Skeletal muscle tissue (tissue), 4 donors: ENCODE data around the gene PTPRG. TPM values are rescaled to one million over a fixed set of nuclear protein-coding genes. Genes with fewer than 3 reads are reported as not detected.
"Not testable (repeated sequence)": the region's sequence is repeated elsewhere in the genome, so short reads cannot be mapped to it uniquely, and the experiment has no call there.

Experiments used
- H3K27ac ChIP-seq: one replicate; pipeline ENCODE4 v1.7.0; 2013; ENCODE audit warnings: mild to moderate bottlenecking, low read depth, low read length, inconsistent platforms
- H3K27me3 ChIP-seq, 3 donors: one replicate each; pipeline ENCODE4 v1.7.0; 2013; ENCODE audit warnings: low read length in 3 of 3; ENCODE audit not compliant: control insufficient read depth in 3 of 3, insufficient read depth in 3 of 3
- H3K36me3 ChIP-seq, 3 donors: one replicate each; pipeline ENCODE4 v1.7.0; 2013; ENCODE audit warnings: low read length in 3 of 3; ENCODE audit not compliant: control insufficient read depth in 3 of 3, insufficient read depth in 3 of 3
- H3K4me1 ChIP-seq, 3 donors: one replicate each; pipeline ENCODE4 v1.7.0; 2013; ENCODE audit warnings: low read length in 3 of 3, mild to moderate bottlenecking in 3 of 3; ENCODE audit not compliant: control insufficient read depth in 3 of 3, insufficient read depth in 3 of 3
- H3K4me3 ChIP-seq, 3 donors: one replicate each; pipeline ENCODE4 v1.7.0; 2013; ENCODE audit warnings: low read length in 3 of 3
- H3K9ac ChIP-seq, 3 donors: one replicate each; pipeline ENCODE4 v1.7.0; 2013; ENCODE audit warnings: low read length in 3 of 3, mild to moderate bottlenecking in 3 of 3, moderate library complexity in 2 of 3, low read depth in 1 of 3
- H3K9me3 ChIP-seq, 3 donors: one replicate each; pipeline ENCODE4 v1.7.0; 2013; ENCODE audit warnings: low read length in 3 of 3; ENCODE audit not compliant: control insufficient read depth in 3 of 3
- total RNA-seq: library from RNA; depleted of rRNA; stranded (reverse); fragments of >200 nt; gene quantifications from one replicate; pipeline ENCODE4 v1.2.3, GENCODE V29; 2014
- donor health status: Osteomylitis.

The PTPRG gene
- total RNA-seq, 1 donor from 2014 or later: 48.5 TPM

DNA sequence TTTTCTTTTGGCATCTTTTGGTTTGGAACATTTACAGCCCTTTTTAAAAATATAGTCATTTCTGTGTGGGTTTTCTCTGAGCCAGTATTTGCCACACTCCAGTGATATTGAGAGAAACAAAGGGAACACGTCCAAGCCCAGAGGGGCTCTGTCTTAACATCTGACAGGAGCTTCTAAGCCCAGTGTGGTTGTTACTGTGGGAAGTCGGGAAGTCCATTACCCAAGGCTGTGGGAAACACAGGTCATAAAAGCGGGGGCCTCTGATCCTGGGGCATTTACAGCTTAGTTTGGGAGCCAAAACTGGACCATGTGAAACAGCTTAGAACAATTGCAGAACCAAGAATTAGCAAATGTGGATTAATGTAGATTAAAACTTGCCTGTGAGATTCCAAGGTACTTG, 123.0 kb downstream of the PTPRG start:
- H3K36me3 ChIP-seq: no peaks in the 10 kb centered on the region
- peaks cover 21 to 33% (median 24%) of the 10 kb centered on the region in 3 donors for H3K4me1 ChIP-seq
- H3K27me3 ChIP-seq: no peaks in the 10 kb centered on the region
- H3K9me3 ChIP-seq: no peaks in the 10 kb centered on the region
- H3K9ac ChIP-seq: no peak overlapping the region
- H3K4me3 ChIP-seq: no peak overlapping the region
- H3K27ac ChIP-seq: peak overlapping the region; percentile 49

DNA sequence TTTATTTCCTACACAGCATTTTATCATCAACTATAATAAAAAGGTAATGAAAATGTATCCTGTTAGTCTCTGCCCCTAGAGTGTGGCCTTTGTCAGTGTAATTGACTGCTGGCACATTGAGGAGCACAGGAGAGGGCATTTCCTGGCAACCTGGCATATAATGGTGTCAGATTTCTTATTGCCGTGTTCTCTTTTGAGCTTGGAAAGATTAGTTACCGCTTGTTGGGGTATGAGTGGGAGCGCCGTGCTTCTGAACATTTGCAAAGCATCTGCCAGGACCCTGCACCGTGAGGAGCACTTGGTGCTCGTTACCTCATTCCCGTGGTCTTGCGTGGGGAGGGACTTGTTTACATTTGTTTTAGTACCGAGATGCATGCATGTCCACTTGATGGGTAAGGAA, 124.4 kb downstream of the PTPRG start:
- Histone ChIP-seq H3K4me3 (peak overlapping the region; percentile 25 to 63 (median 29)), H3K4me1 (peaks cover 21 to 33% (median 24%) of the 10 kb centered on the region in 3 donors), H3K27ac (no peak overlapping the region), H3K27me3 (no peaks in the 10 kb centered on the region), H3K9ac (no peak overlapping the region), H3K36me3 (no peaks in the 10 kb centered on the region), H3K9me3 (no peaks in the 10 kb centered on the region)

DNA sequence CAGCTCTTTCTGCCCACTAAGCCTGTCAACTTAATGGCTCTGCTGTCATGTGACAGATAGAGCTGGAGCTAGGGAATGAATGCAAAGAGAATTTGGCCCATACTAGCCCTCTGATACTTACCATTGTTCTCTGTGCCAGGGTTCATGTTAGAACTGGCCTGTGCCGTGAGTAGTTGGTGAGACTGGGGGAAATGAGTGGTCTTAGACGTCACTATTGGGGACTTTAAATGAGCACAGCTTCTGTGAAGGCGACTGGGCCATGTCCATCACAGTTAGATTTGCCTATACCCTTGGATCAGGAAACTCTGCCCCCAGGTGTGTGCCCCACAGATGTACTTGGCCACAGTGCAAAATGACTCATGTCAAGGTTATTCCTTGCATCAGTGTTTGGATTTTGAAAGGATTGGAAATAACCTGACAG, 124.9 kb downstream of the PTPRG start:
- Histone ChIP-seq H3K4me3 (peak overlapping the region in 1 of 3 donors; percentile 29), H3K27ac (no peak overlapping the region), H3K9ac (no peak overlapping the region), H3K36me3 (no peaks in the 10 kb centered on the region), H3K27me3 (no peaks in the 10 kb centered on the region), H3K4me1 (peaks cover 21 to 33% (median 24%) of the 10 kb centered on the region in 3 donors), H3K9me3 (no peaks in the 10 kb centered on the region)

DNA sequence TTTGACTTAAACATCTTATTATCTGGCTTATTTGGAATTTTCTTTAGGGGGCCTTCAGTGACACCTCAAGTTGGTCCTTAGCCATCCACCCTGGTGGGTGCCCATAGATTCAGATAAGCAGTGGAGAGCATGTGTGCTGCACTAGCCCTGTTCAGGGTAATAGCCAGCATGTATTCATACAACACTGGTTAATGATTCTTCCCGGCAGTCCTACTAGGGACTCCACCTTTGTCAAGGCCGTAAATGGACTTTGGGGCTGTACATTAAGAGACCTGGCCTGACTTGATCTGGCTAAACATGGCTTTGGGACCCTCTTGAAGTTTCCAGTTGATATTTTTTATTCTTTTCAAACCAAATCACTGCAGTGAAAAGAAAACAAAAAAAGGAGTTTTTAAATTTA, 125.8 kb downstream of the PTPRG start:
- Histone ChIP-seq H3K36me3 (no peaks in the 10 kb centered on the region), H3K9ac (no peak overlapping the region), H3K27me3 (no peaks in the 10 kb centered on the region), H3K27ac (no peak overlapping the region), H3K4me1 (peaks cover 21 to 33% (median 24%) of the 10 kb centered on the region in 3 donors), H3K4me3 (no peak overlapping the region), H3K9me3 (no peaks in the 10 kb centered on the region)

DNA sequence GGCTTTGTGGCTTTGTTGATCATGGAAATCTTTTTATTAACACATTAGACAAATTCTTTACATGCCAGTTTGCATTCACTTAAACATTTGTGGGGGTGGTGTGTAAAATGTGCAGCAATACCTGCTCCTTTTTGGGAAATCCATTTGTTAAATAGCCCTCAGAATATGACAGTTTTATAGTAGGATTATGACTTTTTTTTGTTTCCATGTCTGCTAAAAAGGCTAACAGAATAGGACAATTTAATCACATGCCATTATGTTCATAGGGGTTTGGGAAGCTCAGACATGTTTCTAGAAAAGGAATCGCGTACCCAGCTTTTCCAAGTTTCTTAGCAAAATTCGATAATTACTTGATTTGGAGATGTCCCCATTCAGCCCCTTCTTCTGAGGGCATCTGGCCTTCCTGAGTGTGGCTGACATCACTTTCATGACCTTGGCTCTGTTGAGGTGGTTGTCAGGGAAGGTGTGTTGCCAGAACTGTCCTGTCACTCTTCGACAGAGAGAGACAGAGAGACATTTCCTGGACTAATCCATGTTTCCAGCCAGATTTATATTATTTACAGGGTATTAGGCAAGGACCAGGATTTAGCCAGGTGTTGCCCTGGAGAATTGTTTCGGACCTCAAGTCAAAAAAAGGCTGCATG, 126.4 kb downstream of the PTPRG start:
- Histone ChIP-seq H3K27ac (no peak overlapping the region), H3K9me3 (no peaks in the 10 kb centered on the region), H3K27me3 (no peaks in the 10 kb centered on the region), H3K4me1 (peaks cover 21 to 33% (median 23%) of the 10 kb centered on the region in 3 donors), H3K9ac (no peak overlapping the region), H3K4me3 (no peak overlapping the region), H3K36me3 (no peaks in the 10 kb centered on the region)

DNA sequence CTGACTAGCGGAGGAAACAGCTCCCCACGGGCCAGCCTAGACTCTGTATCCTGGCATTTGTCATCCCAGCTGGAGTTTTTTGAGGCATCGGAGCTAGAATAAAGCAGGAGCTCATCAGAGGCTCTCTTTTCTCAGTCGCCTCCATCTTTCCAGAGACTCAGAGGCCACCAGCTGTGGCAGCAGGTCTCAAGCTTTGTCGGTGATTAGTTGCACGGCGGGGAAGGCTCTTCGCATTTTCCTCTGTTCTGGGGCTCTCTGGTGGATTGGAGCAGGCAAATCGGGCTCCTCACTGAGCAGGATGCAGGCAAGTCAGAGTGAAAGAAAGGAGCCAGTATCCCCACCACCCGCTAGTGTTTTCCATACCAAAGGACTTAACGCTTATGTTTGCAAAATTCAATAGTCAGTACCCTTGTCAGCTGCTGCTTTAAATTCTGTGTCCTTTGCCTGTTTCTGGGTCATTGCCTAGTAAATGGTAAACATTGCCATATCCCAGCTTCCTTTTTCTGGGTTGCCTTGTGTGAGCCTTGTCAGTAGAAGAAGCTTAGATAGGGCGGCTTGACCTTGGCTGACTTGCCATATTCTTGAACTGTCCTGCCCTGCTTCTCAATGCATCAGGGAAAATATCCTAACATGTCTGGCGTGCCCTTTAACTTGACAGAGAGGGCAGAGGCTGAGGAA, 127.1 kb downstream of the PTPRG start:
- Histone ChIP-seq H3K27me3 (no peaks in the 10 kb centered on the region), H3K9ac (no peak overlapping the region), H3K36me3 (no peaks in the 10 kb centered on the region), H3K4me1 (peaks cover 19 to 33% (median 21%) of the 10 kb centered on the region in 3 donors), H3K27ac (no peak overlapping the region), H3K4me3 (no peak overlapping the region), H3K9me3 (no peaks in the 10 kb centered on the region)

DNA sequence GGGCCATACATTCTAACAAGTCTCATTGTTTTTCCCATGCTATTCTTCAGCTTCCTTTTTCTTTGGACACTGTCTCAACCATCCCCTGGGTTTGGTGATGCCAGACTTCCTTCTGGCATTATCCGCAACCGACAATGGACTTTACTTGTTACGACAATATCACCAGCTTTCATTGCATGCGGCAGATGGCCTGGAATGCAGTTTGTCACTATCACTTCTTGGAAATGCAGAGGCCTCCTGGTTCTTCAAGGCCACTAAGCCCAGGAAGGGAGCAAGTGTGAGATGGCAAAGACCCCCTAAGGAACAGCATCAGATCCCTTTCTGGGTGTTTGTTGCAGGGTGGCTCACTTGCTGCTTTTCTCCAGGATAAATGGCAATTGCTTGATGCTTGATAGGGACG, 128.6 kb downstream of the PTPRG start:
- H3K27me3 ChIP-seq: no peaks in the 10 kb centered on the region
- no peaks in the 10 kb centered on the region for H3K9me3 ChIP-seq
- no peak overlapping the region for H3K27ac ChIP-seq
- H3K4me3 ChIP-seq: no peak overlapping the region
- no peak overlapping the region for H3K9ac ChIP-seq
- H3K36me3 ChIP-seq: no peaks in the 10 kb centered on the region
- peaks cover 12 to 19% (median 12%) of the 10 kb centered on the region in 3 donors for H3K4me1 ChIP-seq

DNA sequence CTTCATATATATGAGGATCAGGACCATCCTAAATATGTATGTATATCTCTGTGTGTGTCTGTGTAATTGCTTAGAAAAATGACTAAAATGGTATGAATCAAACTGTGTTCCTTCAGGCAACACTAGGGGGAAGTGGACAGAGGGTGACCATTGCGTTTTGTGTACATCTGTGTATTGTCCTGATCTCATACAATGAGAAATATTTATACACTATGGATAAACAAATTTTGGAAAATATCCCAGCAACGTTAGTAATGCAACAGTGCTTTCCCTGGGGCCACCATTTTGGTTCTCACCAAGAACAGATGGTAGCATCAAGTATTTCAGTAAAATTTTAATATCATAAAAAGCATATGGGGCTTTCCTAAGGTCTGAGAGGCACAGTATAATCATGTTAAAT, 130.1 kb downstream of the PTPRG start:
- Histone ChIP-seq H3K4me1 (peaks cover 0 to 6% (median 2%) of the 10 kb centered on the region in 3 donors), H3K27ac (no peak overlapping the region), H3K9ac (no peak overlapping the region), H3K27me3 (no peaks in the 10 kb centered on the region), H3K36me3 (no peaks in the 10 kb centered on the region), H3K9me3 (no peaks in the 10 kb centered on the region), H3K4me3 (no peak overlapping the region)

DNA sequence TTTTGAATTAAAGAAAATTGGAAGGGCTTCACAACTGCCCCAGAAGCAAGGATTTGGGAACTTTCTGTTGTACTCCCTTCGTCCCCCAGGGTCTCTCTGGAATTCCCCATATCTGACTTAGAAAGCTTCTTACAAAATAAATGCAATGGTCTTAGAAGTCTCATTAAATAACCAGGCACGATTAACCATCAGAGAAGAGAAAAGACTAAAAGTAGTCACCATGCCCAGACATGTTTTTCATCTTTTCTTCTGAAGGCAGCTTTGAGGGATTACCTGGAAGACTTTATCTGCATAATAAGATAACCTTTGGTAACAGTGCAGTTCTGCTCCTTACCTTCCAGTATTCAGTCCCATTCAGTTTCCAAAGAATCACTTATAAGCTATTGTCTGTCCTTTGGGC, 135.9 kb downstream of the PTPRG start:
- no peaks in the 10 kb centered on the region for H3K9me3 ChIP-seq
- H3K9ac ChIP-seq: no peak overlapping the region
- no peaks in the 10 kb centered on the region for H3K36me3 ChIP-seq
- H3K4me1 ChIP-seq: peaks cover 0 to 4% (median 0%) of the 10 kb centered on the region in 3 donors
- no peak overlapping the region for H3K27ac ChIP-seq
- H3K27me3 ChIP-seq: no peaks in the 10 kb centered on the region
- no peak overlapping the region for H3K4me3 ChIP-seq

DNA sequence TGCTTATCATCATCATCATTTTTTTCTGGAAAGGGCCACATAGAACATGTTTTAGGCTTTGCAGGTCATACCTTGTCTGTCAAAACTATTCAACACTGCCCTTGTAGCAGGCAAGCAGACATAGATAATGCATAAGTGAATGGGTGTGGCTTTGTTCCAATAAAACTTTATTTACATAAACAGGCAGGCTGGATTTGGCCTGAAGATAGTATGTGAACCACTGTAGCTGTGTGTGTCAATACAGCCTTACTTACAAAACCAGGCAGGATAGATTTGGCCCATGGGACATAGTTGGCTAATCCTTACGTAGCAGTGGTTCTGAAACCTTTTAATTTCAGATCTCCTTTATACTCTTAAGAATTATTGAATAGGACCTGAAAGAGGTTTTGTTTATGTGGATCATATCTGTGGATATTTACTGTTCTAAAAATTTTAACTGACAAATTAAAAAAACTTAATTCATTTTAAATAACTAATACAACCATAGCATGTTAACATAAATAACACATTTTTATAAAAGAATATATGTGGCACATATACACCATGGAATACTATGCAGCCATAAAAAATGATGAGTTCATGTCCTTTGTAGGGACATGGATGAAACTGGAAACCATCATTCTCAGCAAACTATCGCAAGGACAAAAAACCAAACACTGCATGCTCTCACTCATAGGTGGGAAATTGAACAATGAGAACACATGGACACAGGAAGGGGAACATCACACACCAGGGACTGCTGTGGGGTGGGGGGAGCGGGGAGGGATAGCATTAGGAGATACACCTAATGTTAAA, 137.1 kb downstream of the PTPRG start:
- not testable (repeated sequence) for H3K9me3 ChIP-seq, H3K9ac ChIP-seq, H3K4me3 ChIP-seq, H3K4me1 ChIP-seq, H3K27ac ChIP-seq, H3K36me3 ChIP-seq, H3K27me3 ChIP-seq
